ENCODE results near the gene ATXN7L2. TPM values are rescaled to one million over a fixed set of nuclear protein-coding genes. Genes with fewer than 3 reads are reported as not detected.

ATXN7L2 gene
- total RNA-seq, 6 experiments from 2014 or later, result 5.6 to 7.3 (median 6.4) TPM

DNA sequence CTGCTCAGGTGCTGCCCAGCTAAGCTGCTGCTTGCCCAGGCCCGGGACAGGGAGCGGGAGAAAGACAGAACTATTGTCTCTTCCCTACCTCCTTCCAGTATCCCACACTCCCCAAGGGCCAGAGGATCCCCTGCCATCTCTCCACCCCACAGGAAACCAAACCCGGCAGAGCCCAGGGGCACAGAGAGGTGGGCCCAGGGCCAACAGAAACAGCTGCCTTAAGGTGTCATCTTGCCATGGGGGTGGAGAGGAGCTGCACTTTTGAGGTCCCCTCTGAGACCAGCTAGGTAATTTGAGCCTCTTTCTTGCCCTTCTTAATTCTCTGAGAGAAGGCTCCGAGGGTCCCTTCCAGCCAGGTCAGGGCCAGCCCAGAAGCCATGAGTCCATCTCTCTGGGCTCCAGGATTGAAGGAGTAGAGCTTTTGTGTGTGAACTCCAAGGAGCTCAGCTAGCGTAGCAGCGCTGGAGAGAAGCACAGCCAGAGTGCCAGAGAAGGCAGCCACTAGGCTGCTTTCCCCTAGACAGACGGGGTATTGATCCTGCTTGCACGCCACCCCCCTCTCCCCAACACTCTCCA is 46.3 kb downstream of the ATXN7L2 start:
- H3K27ac Mint-ChIP-seq, result no peak overlapping the region
- H3K4me3 Mint-ChIP-seq, result no peak overlapping the region
- TF ChIP-seq, protein P1, sequence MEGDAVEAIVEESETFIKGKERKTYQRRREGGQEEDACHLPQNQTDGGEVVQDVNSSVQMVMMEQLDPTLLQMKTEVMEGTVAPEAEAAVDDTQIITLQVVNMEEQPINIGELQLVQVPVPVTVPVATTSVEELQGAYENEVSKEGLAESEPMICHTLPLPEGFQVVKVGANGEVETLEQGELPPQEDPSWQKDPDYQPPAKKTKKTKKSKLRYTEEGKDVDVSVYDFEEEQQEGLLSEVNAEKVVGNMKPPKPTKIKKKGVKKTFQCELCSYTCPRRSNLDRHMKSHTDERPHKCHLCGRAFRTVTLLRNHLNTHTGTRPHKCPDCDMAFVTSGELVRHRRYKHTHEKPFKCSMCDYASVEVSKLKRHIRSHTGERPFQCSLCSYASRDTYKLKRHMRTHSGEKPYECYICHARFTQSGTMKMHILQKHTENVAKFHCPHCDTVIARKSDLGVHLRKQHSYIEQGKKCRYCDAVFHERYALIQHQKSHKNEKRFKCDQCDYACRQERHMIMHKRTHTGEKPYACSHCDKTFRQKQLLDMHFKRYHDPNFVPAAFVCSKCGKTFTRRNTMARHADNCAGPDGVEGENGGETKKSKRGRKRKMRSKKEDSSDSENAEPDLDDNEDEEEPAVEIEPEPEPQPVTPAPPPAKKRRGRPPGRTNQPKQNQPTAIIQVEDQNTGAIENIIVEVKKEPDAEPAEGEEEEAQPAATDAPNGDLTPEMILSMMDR (IDR thresholded peaks at IDR 0.05), result no peak

DNA sequence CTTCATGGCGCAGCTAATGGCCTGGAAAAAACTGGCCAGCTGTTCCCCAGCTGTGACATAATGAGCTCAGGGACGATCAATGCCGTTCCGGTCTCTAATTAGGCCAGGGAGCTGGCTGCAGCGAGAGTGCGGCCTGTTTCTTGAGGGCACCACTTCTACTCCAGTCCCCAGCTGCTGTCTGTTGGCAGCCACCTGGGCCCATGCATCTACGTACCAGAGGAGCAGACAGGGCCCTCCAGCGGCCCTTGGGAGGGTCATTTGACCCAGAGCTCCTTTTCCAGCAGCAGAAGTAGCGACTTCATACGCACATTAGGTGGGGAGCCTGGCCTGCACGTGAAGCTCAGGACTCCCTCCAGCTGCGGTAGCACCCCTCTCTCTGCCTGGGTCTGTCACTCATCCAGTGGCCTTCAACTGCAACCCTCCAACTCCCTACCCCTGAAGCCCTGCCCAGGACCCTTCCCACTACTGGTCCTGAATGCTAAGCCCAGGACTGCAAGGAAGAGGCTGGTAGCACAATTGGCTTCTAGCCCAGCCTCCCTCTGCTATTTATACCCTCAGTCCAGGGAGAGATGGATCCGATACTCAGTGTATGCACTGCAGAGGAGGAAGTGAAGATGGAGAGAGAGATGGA is 46.9 kb downstream of the ATXN7L2 start:
- peaks cover 30% of the 10 kb centered on the region for H3K4me1 Mint-ChIP-seq (ENCODE audit: low read depth)

More for the DNA sequence above, 46.3 kb downstream of the ATXN7L2 start:
- no peaks in the 10 kb centered on the region for H3K9me3 Mint-ChIP-seq
- no peaks in the 10 kb centered on the region for H3K36me3 Mint-ChIP-seq (ENCODE audit: low read depth)
- peaks cover 2% of the 10 kb centered on the region for H3K27me3 Mint-ChIP-seq (ENCODE audit: insufficient read depth)
- no peak for DNase-seq
- H3K4me1 Mint-ChIP-seq (ENCODE audit: low read depth), result peaks cover 30% of the 10 kb centered on the region

DNA sequence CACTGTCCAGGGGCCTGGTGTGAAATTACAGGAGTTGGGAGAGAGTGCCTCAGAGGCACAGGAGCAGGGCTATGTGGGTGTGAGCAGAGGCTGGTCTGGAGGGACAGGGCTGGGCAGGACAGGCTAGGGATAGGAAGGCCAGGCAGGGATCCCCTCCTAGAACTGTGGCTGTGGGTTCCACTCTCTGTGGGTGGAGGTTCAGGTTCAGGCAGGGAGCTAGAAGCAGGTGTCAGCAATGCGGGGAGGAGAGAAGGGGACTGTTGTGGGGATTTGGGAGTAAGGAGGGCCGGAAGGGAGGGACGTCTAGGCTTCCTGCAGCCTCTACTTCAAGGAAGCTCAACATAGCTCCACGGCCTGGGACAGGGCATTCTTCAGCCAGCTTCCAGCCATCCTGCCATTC is 47.7 kb downstream of the ATXN7L2 start:
- H3K36me3 Mint-ChIP-seq (ENCODE audit: low read depth), result no peaks in the 10 kb centered on the region
- H3K27me3 Mint-ChIP-seq (ENCODE audit: insufficient read depth), result peaks cover under 1% of the 10 kb centered on the region
- no peaks in the 10 kb centered on the region for H3K9me3 Mint-ChIP-seq
- no peak overlapping the region for H3K4me3 Mint-ChIP-seq
- H3K4me1 Mint-ChIP-seq (ENCODE audit: low read depth), result peaks cover 30% of the 10 kb centered on the region
- H3K27ac Mint-ChIP-seq, result no peak overlapping the region
- TF ChIP-seq, protein P1 (IDR thresholded peaks at IDR 0.05), result no peak
- DNase-seq, result no peak

More for the DNA sequence above, 46.9 kb downstream of the ATXN7L2 start:
- no peak overlapping the region for H3K4me3 Mint-ChIP-seq
- H3K27ac Mint-ChIP-seq, result no peak overlapping the region
- DNase-seq, result no peak
- no peaks in the 10 kb centered on the region for H3K9me3 Mint-ChIP-seq
- peaks cover 2% of the 10 kb centered on the region for H3K27me3 Mint-ChIP-seq (ENCODE audit: insufficient read depth)
- TF ChIP-seq, protein P1 (IDR thresholded peaks at IDR 0.05), result no peak
- H3K36me3 Mint-ChIP-seq (ENCODE audit: low read depth), result no peaks in the 10 kb centered on the region

DNA sequence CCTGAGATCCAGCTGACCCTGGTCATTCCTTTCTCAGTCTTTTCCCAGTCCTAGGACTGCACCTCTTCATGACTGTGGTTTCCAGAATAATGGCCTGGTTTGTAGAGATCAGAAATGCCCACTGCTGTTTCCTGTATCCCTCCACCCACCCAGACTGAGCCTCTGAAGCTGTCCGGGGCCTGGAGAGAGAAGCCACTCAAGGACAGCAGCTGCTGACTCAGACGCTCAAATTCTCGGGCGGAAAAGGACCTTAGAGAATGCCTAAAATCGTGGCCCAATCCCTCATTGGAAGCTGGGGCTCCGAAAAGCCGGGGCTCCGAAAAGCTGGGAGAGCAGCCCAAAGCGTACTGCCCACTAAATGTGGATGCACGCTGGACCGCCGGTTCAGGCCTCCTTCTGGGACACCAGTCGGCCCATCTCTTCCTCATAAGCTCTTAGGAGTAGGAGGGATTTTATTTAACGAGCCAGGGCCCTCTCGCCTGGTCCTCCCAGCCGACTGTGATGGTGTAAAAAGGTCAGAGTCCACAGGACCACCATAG is 48.2 kb downstream of the ATXN7L2 start:
- Mint-ChIP-seq H3K4me3 (peak overlapping the region; percentile 78), H3K4me1 (ENCODE audit: low read depth) (peaks cover 30% of the 10 kb centered on the region), H3K27me3 (ENCODE audit: insufficient read depth) (no peaks in the 10 kb centered on the region; the same call in 1 of the 2 replicates), H3K27ac (no peak overlapping the region), H3K9me3 (no peaks in the 10 kb centered on the region), H3K36me3 (ENCODE audit: low read depth) (no peaks in the 10 kb centered on the region)
- DNase-seq, result no peak
- TF ChIP-seq, protein P1 (IDR thresholded peaks at IDR 0.05), result no peak

DNA sequence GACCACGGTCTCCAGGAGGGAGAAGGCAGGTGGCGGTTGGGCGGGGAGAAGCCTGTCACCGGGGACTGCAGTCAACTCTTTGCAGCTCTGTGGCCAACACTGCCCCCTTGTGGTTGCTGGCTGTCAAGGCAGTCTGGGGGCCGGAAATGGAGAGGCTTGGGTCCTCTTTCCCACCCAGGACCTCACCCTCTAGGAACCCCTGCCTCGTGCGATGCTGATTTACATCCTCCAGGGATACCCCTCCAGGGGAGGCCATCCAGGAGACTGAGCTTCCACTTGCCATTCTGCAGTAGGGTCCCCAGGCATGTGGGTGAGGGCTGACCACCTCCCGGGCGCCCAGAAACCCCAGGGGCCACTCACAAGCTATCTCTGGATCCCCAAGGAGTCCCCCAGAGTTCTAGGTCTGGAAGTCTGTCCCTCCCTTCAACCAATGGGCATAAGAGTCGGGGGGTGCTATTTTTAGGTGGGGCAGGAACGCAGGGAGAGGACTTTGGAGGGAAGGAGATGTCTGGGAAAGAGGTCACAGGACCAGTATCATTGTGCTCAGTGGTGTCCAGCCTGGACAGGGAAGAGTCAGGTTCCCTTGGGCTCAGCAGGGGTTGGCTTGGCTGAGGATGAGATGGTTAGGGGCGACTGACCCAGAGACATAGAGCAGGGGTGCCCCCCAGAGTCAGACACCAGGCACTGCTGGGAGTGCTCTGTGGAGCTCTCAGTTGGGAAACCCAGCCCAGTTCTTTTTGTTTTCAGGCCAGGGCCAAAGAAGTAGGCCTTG is 48.8 kb downstream of the ATXN7L2 start:
- Mint-ChIP-seq H3K4me1 (ENCODE audit: low read depth) (peaks cover 30% of the 10 kb centered on the region), H3K4me3 (peak overlapping the region; percentile 78), H3K27ac (peak overlapping the region; percentile 97), H3K36me3 (ENCODE audit: low read depth) (no peaks in the 10 kb centered on the region), H3K27me3 (ENCODE audit: insufficient read depth) (no peaks in the 10 kb centered on the region; the same call in 1 of the 2 replicates), H3K9me3 (no peaks in the 10 kb centered on the region)
- TF ChIP-seq, protein P1 (IDR thresholded peaks at IDR 0.05), result peak; percentile 94
- peak; percentile 79 for DNase-seq

Data from HFFc6 (cell line).